ENCODE measurements around the gene TMBIM6.

GRCh38 chr12:49750996-49751393 lies 9.6 kb downstream of the TMBIM6 start:
- no peak for TF ChIP-seq CTCF (conservative IDR thresholded peaks at IDR 0.05; ENCODE audit: low read depth, low read length)
- TF ChIP-seq EZH2phosphoT487 (IDR thresholded peaks at IDR 0.05; ENCODE audit: borderline replicate concordance, low read length) = no peak
- TF ChIP-seq EZH2 (IDR thresholded peaks at IDR 0.05; ENCODE audit: low read length, unreplicated experiment) = no peak

Measured in PC-3 (cell line).